SK-N-SH (cell line): ENCODE measurements around the gene TM6SF1. TPM values are rescaled to one million over a fixed set of nuclear protein-coding genes. Genes with fewer than 3 reads are reported as not detected.

Experiments
- CTCF ChIA-PET: fragments of 300-600, 350-600 bp; formaldehyde crosslinking; extraction: SDS; loops from one replicate; lab custom pipeline; 2021; lab: Yijun Ruan, JAX
- POLR2A ChIA-PET: fragments of 350-600 bp; sonication (Branson Sonifier 250); formaldehyde crosslinking; extraction: SDS; loops from one replicate; lab custom pipeline; 2020; ENCODE audit warnings: antibody characterized with exemption, inconsistent platforms; lab: Yijun Ruan, JAX
- DNase-seq: peaks from one replicate; pipeline ENCODE4 v3.0.0; 2012
- H2AFZ ChIP-seq: fragments of 200-600 bp; sonication (generic); 2 replicates; pipeline ENCODE4 v1.8.1; 2016; ENCODE audit warnings: antibody characterized with exemption, mild to moderate bottlenecking, low read depth
- H3F3A ChIP-seq: fragments of 200-600 bp; sonication (generic); replicated peaks from 2 replicates; pipeline ENCODE3; 2016; ENCODE audit warnings: antibody characterized with exemption, mild to moderate bottlenecking; ENCODE audit not compliant: insufficient read depth
- H3K27ac ChIP-seq, 2 experiments: fragments of 200-500 bp in 1 of 2; fragments of 200-600 bp in 1 of 2; sonication (Bioruptor generic) in 1 of 2; sonication (generic), shearing (Covaris generic) in 1 of 2; 2 replicates each; pipeline versions ENCODE4 v1.5.1 to v1.6.1; 2014 to 2016; ENCODE audit warnings: low read depth in 2 of 2, inconsistent platforms in 1 of 2, low read length in 1 of 2, mild to moderate bottlenecking in 1 of 2, mixed read lengths in 1 of 2
- H3K27me3 ChIP-seq: fragments of 200-600 bp; sonication (generic), shearing (Covaris generic); 2 replicates; pipeline ENCODE4 v1.6.1; 2016; ENCODE audit warnings: mixed run types; ENCODE audit not compliant: insufficient read depth
- H3K36me3 ChIP-seq, 2 experiments: fragments of 200-500 bp in 1 of 2; fragments of 200-600 bp in 1 of 2; sonication (Bioruptor generic) in 1 of 2; sonication (generic) in 1 of 2; replicated peaks in 1 of 2; 2 replicates each; pipeline versions ENCODE3 to v1.5.1; 2014 to 2016; ENCODE audit warnings: low read length in 1 of 2, mild to moderate bottlenecking in 1 of 2; ENCODE audit not compliant: insufficient read depth in 2 of 2, control insufficient read depth in 1 of 2
- H3K4me1 ChIP-seq, 2 experiments: fragments of 200-500 bp in 1 of 2; fragments of 200-600 bp in 1 of 2; sonication (Bioruptor generic) in 1 of 2; sonication (generic), shearing (Covaris generic) in 1 of 2; 2 replicates each; pipeline versions ENCODE4 v1.5.1 to v1.6.1; 2014 to 2016; ENCODE audit warnings: low read depth in 1 of 2, low read length in 1 of 2, mixed run types in 1 of 2; ENCODE audit not compliant: insufficient read depth in 2 of 2, control insufficient read depth in 1 of 2
- H3K4me2 ChIP-seq: fragments of 200-600 bp; sonication (generic), shearing (Covaris generic); 2 replicates; pipeline ENCODE4 v1.6.1; 2017; ENCODE audit warnings: mixed run types
- H3K4me3 ChIP-seq, 2 experiments: fragments of 200-500 bp in 1 of 2; fragments of 200-600 bp in 1 of 2; sonication (Bioruptor generic) in 1 of 2; sonication (generic), shearing (Covaris generic) in 1 of 2; 2 replicates each; pipeline versions ENCODE4 v1.5.1 to v1.8.1; 2014 to 2016; ENCODE audit warnings: low read depth in 2 of 2, inconsistent platforms in 1 of 2, low read length in 1 of 2, mild to moderate bottlenecking in 1 of 2, mixed read lengths in 1 of 2, moderate library complexity in 1 of 2
- H3K79me2 ChIP-seq: fragments of 200-600 bp; sonication (generic); 2 replicates; pipeline ENCODE4 v1.8.1; 2017; ENCODE audit warnings: mild to moderate bottlenecking; ENCODE audit not compliant: insufficient read depth
- H3K9ac ChIP-seq: fragments of 200-600 bp; sonication (generic); 2 replicates; pipeline ENCODE4 v1.6.1; 2017; ENCODE audit warnings: mixed run types
- H3K9me2 ChIP-seq: fragments of 200-600 bp; sonication (generic); 2 replicates; pipeline ENCODE4 v1.6.1; 2017; ENCODE audit warnings: mixed run types
- H3K9me3 ChIP-seq: fragments of 200-600 bp; sonication (generic); 2 replicates; pipeline ENCODE4 v1.6.1; 2017; ENCODE audit warnings: mixed run types, mild to moderate bottlenecking, moderate library complexity
- H4K20me1 ChIP-seq: fragments of 200-600 bp; sonication (generic); 2 replicates; pipeline ENCODE4 v1.6.1; 2017; ENCODE audit warnings: mild to moderate bottlenecking, mixed run types; ENCODE audit not compliant: insufficient read depth
- EZH2phosphoT487 ChIP-seq: fragments of 200-600 bp; sonication (generic); IDR thresholded peaks from 2 replicates; pipeline ENCODE4 v1.6.1; 2017; ENCODE audit warnings: low read depth, mixed run types, mild to moderate bottlenecking, antibody characterized with exemption, moderate library complexity, borderline replicate concordance
- FOXJ3 ChIP-seq: sonication (generic); formaldehyde crosslinking; IDR thresholded peaks from 2 replicates; pipeline ENCODE4 v1.5.1; 2020; ENCODE audit warnings: mild to moderate bottlenecking, missing genetic modification reagents
- FOXM1 ChIP-seq: IDR thresholded peaks from 2 replicates; pipeline ENCODE4 v1.4.0; 2012; ENCODE audit warnings: low read depth, mild to moderate bottlenecking
- GABPA ChIP-seq: IDR thresholded peaks from 2 replicates; pipeline ENCODE4 v1.4.0; 2012; ENCODE audit warnings: low read depth, mild to moderate bottlenecking
- IRF3 ChIP-seq: fragments of 150-350 bp; IDR thresholded peaks from 2 replicates; pipeline ENCODE4 v1.6.1; 2016; ENCODE audit warnings: mild to moderate bottlenecking, low read depth, low read length
- TAF1 ChIP-seq: IDR thresholded peaks from 2 replicates; pipeline ENCODE4 v1.6.1; 2012; ENCODE audit warnings: low read depth, mild to moderate bottlenecking, low read length, moderate library complexity, borderline replicate concordance
- TCF12 ChIP-seq: IDR thresholded peaks from 2 replicates; pipeline ENCODE4 v1.4.0; 2012
- USF1 ChIP-seq: IDR thresholded peaks from 2 replicates; pipeline ENCODE4 v1.4.0; 2012; ENCODE audit warnings: low read depth, borderline replicate concordance
- USF2 ChIP-seq: fragments of 150-350 bp; IDR thresholded peaks from 2 replicates; pipeline ENCODE4 v1.6.1; 2017; ENCODE audit warnings: antibody characterized with exemption, low read length, low read depth, borderline replicate concordance
- YY1 ChIP-seq: IDR thresholded peaks from 2 replicates; pipeline ENCODE4 v1.4.0; 2012; ENCODE audit warnings: low read depth, mild to moderate bottlenecking
- whole genome bisulfite sequencing: methylation state at CpG from one replicate; pipeline ENCODE4 v1.1.6; 2017; ENCODE audit warnings: low lambda C conversion rate; 5-methylcytosine and 5-hydroxymethylcytosine counted together
- polyA plus RNA-seq, 3 experiments: library from polyadenylated mRNA; depleted of rRNA; stranded (reverse); fragments of >200 nt; gene quantifications; 2 replicates each; pipeline ENCODE4 v1.2.3, GENCODE V29; 2012
- TF ChIP-seq, protein P1 (sequence below): fragments of 200-600 bp; sonication (generic); IDR thresholded peaks from 2 replicates; pipeline ENCODE4 v1.6.1; 2017; ENCODE audit warnings: antibody characterized with exemption, mild to moderate bottlenecking, moderate library complexity
- TF ChIP-seq, protein P2 (sequence below): IDR thresholded peaks from 2 replicates; pipeline ENCODE4; 2012

The TM6SF1 gene
- polyA plus RNA-seq, 1 of the 3 experiments (the other 2 are of a cell fraction): 0.12 TPM

DNA sequence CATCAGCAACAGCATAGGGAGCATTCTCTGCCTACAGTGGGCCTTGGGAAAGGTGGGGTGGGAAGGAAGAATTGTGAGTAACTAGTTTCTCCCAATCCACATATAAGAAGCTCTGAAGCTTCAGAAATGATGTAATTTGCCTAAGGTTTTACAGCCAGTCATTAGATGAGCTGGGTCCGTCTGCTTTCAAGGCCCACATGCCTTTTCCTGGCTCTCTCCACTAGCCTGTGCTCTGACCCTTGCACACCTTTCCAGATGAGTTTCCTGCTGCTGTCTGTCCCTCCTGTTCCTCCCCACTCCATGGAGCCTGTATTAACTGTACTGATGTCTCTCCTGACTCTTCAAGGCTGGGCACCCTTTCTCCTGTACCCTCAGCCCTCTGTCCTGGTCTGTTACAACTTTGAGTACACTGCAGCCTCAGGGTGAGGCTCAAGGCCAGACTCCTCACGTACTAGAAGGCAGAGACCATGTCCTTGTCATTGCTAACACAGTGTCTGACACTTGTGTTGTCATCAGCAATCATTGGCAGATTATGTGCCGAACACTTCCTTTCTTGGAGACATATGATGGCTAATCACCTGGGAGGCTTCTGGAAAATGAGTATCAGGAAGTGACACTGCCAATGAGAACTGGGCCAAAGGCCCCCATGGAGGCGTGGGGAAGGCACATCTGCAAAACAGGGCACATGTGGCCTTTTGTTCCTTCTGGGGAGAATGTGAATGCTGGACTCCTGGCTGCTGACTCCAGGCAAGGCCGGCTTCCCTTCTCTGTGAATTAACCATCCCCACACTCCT, 6.6 kb downstream of the TM6SF1 start:
- no peaks in the 10 kb centered on the region for H3K36me3 ChIP-seq
- no peak overlapping the region for H3K4me3 ChIP-seq
- no peak overlapping the region for H3K4me2 ChIP-seq
- no peaks in the 10 kb centered on the region for H3K79me2 ChIP-seq
- 70% methylated on average over 4 of the region's 5 CpGs for WGBS
- peaks cover 5% of the 10 kb centered on the region for H3F3A ChIP-seq
- no peak overlapping the region for H2AFZ ChIP-seq
- CTCF ChIA-PET: no interaction called here
- DNase-seq: no peak
- H3K27ac ChIP-seq: no peak overlapping the region
- no peak for TF ChIP-seq TAF1
- TF ChIP-seq YY1: no peak
- TF ChIP-seq IRF3: no peak
- no peak for TF ChIP-seq TCF12
- TF ChIP-seq FOXM1: no peak
- no peak for TF ChIP-seq GABPA
- TF ChIP-seq FOXJ3: no peak
- TF ChIP-seq, protein P1, sequence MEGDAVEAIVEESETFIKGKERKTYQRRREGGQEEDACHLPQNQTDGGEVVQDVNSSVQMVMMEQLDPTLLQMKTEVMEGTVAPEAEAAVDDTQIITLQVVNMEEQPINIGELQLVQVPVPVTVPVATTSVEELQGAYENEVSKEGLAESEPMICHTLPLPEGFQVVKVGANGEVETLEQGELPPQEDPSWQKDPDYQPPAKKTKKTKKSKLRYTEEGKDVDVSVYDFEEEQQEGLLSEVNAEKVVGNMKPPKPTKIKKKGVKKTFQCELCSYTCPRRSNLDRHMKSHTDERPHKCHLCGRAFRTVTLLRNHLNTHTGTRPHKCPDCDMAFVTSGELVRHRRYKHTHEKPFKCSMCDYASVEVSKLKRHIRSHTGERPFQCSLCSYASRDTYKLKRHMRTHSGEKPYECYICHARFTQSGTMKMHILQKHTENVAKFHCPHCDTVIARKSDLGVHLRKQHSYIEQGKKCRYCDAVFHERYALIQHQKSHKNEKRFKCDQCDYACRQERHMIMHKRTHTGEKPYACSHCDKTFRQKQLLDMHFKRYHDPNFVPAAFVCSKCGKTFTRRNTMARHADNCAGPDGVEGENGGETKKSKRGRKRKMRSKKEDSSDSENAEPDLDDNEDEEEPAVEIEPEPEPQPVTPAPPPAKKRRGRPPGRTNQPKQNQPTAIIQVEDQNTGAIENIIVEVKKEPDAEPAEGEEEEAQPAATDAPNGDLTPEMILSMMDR: no peak
- TF ChIP-seq USF1: no peak
- TF ChIP-seq, protein P2, sequence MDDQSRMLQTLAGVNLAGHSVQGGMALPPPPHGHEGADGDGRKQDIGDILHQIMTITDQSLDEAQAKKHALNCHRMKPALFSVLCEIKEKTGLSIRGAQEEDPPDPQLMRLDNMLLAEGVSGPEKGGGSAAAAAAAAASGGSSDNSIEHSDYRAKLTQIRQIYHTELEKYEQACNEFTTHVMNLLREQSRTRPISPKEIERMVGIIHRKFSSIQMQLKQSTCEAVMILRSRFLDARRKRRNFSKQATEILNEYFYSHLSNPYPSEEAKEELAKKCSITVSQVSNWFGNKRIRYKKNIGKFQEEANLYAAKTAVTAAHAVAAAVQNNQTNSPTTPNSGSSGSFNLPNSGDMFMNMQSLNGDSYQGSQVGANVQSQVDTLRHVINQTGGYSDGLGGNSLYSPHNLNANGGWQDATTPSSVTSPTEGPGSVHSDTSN: no peak
- no peak for TF ChIP-seq EZH2phosphoT487
- TF ChIP-seq USF2: no peak
- POLR2A ChIA-PET: no interaction called here
- no peaks in the 10 kb centered on the region; a peak in 1 of 4 replicates for H3K4me1 ChIP-seq
- H3K9ac ChIP-seq: no peak overlapping the region
- no peaks in the 10 kb centered on the region for H3K27me3 ChIP-seq
- H3K9me3 ChIP-seq: no peaks in the 10 kb centered on the region
- no peaks in the 10 kb centered on the region for H3K9me2 ChIP-seq
- no peaks in the 10 kb centered on the region for H4K20me1 ChIP-seq
